HG02678 (cell line): ENCODE data around the gene MGMT.
"Not testable (repeated sequence)": the region's sequence is repeated elsewhere in the genome, so short reads cannot be mapped to it uniquely, and the experiment has no call there.

Experiments used
- ATAC-seq: cut with Tn5 transposase; IDR thresholded peaks from one replicate; pipeline ENCODE4 v1.9.1; 2021; ENCODE audit warnings: mild to moderate bottlenecking, moderate library complexity; ENCODE audit not compliant: unreplicated experiment

The MGMT gene

GRCh38 chr10:129466703-129467358 is at the start of gene MGMT:
Gene MGMT (plus strand): TSS chr10:129467241.
- ATAC-seq: peak; percentile 92

- ATAC-seq: no peak
These were observed 49.2 kb upstream of the MGMT start for GRCh38 chr10:129417870-129418269.

- ATAC-seq: no peak
These were observed 48.4 kb upstream of the MGMT start for GRCh38 chr10:129418496-129419225.

DNA sequence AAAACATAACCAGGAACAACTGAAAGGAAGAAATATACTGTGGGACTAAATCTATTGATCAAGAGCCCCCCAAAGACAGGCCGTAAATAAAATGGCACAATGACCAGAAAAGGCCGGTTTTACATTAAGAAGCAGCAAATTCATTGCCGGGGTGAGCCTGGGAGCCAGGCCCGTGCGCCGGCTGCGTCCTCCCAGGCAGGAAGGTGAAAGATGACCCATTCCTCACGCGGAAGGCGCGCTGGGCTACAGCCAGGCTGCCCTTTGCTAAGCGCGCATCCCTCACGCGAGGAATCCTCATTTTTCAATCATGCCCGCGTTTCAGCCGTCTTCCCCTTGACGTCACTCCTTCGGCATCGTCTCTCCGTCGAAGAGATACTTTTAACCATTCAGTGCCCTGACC is 47.6 kb upstream of the MGMT start:
- ATAC-seq: no peak

GRCh38 chr10:129421399-129422010 is 45.5 kb upstream of the MGMT start:
- ATAC-seq: no peak

DNA sequence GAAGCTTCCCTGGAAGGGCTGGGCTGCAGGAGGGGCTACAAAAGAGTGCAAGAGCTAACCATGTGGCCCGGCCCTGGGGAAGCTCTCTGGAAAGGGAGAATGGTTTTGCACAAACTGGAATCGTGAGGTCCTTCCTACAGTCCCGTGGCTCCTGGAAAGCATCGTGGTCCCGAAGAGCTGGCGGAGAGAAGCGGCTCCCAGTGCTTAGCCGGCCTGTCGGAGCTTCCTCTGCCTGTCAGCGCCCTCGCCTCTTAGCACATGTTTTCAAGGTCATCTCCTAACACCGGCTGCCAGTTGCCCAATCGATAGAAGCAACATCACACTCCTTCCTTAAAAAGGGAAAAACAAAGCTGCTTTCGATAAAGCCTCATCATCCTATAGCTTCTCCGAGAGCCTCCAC is 42.1 kb upstream of the MGMT start:
- no peak for ATAC-seq

DNA sequence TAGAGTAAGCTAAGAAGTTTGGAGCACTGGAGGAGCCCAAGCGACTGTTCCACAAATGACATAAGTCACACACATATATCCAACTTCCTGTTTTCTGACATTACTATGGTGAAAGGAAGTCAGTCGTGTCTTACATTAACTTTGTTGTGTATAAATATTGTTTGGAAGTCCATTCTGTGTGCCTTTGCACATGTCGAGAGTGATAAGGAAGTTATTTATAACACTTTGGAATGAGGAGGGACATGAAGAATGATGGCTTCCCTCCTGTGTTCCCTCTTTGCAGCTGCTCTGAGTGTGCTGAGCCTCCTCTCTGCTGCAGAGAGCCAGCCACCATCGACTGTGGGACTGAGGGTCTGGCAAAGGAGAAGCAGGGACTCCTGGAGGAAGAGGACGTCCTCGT is 40.4 kb upstream of the MGMT start:
- ATAC-seq: no peak

- no peak for ATAC-seq
These were observed 33.8 kb upstream of the MGMT start for GRCh38 chr10:129433266-129433665.

DNA sequence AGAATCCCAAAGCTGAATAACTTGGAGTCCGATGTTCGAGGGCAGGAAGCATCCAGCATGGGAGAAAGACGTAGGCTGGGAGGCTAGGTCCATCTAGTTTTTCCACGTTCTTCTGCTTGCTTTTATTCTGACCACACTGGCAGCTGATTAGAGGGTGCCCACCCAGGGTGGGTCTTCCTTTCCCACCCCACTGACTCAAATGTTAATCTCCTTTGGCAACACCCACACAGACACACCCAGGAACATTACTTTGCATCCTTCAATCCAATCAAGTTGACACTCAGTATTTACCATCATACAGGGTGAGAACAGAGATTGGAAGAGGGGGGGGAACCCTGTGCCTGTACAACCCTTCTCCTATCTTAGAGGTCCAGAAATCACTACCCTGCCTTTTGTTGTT is 31.3 kb upstream of the MGMT start:
- not testable (repeated sequence) for ATAC-seq

GRCh38 chr10:129438024-129438423 is 29.0 kb upstream of the MGMT start:
- no peak for ATAC-seq

GRCh38 chr10:129440247-129440646 is 26.8 kb upstream of the MGMT start:
- no peak for ATAC-seq

DNA sequence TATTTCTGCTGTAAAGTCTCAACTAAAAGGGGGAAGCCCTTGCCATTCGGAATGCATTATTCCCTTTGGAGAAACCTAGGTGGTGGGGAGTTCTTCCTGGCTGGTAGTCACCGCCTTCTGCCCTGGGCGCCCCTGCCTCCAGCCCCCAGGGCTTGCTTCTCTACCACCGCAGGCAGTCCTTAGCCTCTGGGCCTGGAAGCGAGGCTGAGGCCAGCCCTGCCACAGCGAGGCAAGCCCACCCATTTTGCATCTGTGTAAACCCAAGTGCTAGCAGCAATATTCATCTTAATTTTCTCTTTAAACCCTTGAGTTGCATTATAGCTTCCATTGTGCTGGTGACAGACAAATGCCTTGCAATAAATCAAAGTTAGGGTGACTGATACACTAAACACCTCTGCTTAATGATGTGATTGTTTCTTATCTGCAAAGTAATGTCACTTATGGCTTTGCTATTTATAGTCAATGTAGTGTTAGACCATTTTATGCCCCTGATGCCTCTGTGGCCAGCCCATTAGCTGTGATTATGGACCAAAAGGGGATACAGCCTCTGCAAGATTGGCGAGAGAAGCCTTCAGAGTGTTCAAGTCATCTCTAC is 26.2 kb upstream of the MGMT start:
- ATAC-seq: no peak

DNA sequence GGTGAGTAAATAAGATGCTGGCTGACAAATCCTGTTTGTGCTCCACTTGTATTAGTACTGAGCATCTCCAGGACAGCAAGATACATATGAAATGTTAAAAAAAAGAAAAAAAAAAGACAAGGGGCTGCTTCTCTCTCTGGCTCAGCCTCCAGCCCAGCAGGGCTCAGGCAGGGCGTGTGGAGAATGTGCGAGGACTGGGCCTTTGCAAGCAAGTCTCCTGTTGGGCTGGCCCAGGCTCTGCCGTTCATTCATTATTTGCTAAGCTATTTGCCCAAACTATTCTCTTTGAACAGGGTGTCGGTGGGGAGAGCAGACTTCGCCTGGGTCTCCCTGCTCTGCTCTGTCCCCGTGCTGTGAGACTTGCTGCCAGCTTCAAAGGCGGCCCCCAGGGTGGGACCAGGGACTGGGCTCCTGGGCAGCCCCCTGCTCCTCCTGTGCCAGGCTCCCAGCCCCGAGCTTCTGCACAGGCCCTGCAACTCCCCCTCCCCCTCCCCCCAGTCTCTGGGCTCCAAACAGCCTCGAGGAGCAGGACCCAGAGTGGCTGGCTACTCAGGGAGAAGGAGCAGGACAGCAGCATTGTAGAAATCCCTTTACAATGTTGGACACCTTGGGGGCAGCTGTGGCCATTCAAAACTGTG is 25.6 kb upstream of the MGMT start:
- ATAC-seq: no peak

- ATAC-seq: no peak
These were observed 24.2 kb upstream of the MGMT start for GRCh38 chr10:129442866-129443265.

GRCh38 chr10:129444359-129444758 is 22.7 kb upstream of the MGMT start:
- ATAC-seq: no peak

DNA sequence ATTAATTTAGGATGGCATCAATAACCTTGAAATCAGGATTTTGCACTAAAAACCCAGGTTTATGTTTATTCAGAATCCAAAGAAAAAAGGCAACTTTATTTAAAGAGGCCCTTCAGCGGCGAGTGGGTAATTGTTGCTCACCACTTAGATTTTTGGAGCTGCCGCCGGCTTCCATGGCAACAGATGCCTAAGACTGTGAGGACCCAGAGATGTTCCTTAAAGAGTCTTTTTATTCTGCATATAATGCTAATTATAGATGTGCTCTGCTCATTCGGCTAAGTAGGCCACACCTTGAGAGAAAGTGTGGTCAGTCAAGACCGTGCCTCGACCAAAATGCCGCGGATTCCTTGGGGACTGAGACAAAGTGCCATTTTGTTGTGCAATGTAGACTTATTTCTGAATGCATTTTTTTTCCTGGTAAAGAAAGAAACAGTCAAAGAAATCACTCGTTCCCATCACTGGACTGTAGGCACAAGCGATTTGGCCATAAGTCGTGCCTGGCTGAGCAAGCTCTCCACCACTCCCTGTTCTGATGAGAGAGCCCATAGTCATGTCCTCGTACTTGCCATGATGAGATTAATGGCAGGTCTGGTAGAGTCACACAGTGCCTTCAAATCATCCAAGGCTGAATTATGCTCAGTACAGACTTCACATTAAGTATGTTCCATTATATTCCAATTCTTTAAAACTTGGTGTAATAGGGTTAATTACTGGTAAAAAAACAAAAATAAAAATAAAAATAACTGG is 21.4 kb upstream of the MGMT start:
- no peak for ATAC-seq

DNA sequence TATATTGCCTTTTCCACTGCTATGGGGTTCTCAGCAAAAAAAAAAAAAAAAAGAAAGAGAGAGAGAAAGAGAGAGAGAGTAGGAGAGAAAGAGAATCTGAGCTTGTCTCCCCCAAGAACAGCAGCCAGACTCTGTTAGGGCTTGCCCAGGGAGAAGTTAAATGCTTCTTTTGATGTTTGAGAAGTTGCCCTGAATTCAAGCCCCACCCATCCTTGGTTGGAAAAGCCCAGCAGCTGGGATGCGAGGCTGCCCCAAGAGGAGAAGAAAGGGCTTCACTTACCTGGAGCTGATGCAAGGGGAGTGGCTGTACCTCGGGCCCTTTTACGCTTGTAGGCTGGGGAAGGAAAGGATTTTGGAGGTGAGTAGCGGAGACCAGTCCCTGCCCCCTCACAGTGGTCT is 20.9 kb upstream of the MGMT start:
- no peak for ATAC-seq

- ATAC-seq: no peak
These were observed 19.6 kb upstream of the MGMT start for GRCh38 chr10:129447486-129447885.

- ATAC-seq: no peak
These were observed 19.0 kb upstream of the MGMT start for GRCh38 chr10:129448086-129448485.

GRCh38 chr10:129448539-129448938 is 18.5 kb upstream of the MGMT start:
- no peak for ATAC-seq

DNA sequence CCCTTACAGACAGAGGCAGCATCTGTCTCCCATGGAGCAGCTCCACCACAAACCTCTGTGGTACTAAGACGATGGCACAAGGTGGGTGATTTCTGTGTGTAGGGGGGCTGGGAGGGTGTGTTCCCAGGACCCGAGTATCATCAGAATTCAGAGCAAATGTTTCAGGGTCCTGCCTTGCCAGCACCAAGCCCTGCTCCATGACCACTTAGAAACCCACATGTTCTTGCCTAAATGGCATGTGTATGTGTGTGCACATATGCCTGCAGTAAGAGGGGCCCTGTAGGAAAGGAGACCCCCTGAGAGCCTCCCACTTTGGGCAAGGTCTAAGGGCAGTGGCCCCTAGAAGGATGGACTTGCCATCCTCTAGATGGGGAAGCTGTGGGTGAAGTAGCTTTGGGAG is 17.1 kb upstream of the MGMT start:
- ATAC-seq: no peak
